ENCODE measurements around the gene SLC25A11.
"Not testable (repeated sequence)": the region's sequence is repeated elsewhere in the genome, so short reads cannot be mapped to it uniquely, and the experiment has no call there.

Gene SLC25A11

DNA sequence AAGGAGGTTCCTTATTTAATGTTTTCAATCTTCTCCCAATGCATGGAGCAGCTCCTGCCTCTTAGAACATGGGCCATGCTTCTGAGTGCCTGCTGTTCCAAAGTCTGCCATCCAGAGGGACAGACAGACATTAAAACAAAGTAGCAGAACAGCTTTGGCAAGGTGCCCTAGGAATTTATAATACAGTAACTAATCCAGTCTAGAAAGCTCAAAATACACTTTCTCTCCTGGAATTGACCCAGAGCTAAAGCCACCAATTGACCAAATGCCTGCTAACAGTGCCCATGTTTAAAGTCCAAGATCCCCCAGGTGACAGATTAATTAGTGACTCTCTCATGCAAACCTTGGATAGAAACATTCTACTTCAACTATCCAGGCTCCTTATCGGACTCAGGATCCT lies 25.9 kb downstream of the SLC25A11 start:
- no peak for DNase-seq

DNA sequence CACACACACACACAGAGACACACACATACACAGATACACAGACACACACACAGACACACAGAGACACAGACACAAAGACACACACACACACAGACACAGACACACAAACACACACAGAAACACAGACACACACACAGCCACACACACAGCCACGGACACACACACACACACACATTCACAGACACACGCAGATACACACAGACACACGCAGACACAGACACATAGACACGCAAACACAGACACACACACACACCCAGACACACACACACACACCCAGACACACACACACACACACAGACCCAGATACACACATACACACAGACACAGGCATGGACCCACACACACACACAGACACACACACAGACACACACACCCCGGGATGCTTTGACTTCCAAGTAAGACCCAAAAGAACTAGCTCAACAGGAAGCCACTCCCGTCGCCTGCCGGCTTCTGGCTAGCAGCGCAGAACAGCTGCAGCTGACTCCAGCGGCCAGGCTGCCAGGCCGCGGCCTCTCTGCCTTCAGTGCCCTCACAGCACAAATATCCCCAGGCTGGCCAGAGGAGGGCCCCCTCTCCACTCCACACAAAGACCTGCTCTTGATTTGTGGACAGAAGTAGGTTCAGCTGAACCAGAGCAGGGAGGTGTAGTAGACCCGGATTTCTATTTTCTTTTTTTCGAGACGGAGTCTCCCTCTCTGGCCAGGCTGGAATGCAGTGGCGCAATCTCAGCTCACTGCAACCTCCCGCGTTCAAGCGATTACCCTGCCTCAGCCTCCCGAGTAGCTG lies 30.9 kb downstream of the SLC25A11 start:
- peak; percentile 32 for DNase-seq

DNA sequence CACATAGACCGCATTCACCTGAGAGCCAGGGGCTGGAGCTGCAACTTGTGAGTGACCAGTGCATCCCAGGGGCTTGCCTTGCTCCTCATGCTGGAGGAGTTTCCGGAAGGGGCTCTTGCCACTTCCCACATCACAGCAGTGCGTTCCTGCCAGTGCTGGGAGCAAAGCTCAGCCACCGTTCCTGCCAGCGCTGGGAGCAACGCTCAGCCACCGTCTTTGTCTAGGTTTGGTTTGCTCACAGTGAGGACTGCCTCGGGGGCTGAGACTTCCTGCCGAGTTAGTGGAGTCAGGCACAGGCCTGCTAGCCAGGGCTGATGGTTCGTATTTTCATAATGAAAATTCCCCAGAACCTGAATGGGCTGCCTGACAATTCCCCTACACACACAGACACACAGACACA lies 31.5 kb downstream of the SLC25A11 start:
- no peak for DNase-seq

DNA sequence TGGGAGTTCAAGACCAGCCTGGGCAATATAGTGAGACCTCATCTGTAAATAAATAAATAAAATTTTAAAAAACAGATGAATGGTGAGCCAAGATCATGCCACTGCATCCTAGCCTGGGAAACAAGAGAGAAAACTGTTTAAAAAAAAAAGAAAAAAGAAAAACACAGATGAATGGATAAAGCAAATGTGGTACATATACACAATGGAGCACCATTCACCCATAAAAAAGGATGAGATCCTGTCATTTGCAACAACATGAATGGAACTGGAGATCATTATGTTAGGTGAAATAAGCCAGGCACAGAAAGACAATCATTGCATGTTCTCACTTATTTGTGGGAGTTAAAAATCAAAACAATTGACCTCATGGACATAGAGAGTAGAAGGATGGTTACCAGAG lies 33.2 kb downstream of the SLC25A11 start:
- not testable (repeated sequence) for DNase-seq

DNA sequence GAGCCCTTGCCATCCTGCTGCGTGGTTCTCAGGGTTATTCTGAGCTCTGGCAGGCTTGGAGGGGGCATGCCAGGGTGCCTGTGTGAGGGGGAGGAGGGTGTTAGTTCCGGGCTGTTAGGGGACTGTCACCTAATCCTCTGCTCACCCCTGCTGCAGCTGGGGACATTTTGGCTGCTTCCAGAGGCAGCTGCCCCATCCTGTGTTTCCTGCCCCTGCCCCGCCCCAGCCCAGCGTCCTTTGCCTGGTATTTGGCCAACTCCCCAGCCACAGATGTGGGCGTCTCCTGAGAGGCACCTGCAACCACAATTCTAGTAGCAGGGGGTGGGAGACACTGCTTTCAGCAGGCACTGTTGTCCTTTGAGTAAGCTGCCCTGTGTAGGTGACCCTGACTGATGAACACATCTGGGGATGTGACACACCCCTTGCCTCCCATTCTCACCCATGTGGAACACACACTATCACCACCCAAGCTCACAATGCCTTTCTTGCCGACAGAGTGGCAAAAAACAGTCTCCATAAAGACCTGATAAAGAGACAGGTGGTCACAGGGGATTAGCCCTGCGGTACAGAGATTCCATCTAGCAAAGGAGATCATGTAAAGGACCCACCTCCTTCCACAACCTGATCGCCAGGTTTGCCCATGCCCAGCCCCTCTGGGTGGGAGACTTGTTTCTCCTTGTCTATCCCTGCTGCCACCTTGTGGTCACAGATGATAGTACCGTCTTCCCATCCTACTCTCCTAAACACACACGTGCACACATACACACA lies 36.6 kb downstream of the SLC25A11 start, which contains the start of gene CHRNE:
Gene CHRNE, minus strand, starts transcription at position 48 of the 768 bp plus-strand sequence. Its CDS starts 35 bp downstream, at position 13.
- DNase-seq, result peak; percentile 81

DNA sequence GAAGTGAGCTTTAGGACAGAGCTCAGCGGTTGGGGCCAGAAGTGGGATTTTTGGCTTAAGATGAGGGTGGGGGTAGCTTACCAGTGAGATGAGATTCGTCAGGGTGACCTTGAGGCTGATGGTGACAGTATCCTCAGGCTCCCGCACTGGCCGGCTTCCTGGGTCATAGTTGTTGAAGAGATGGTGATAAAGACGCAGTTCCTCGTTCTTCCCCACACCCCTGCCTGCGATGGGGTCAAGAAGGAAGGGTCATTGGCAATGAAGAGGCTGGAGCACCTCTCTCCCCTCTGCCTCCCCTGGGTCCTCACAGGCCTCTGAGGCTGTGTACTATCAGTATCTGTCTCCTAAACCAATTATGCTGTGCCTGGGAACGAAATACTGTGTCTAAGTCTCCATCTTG lies 37.3 kb downstream of the SLC25A11 start:
- DNase-seq, result no peak

DNA sequence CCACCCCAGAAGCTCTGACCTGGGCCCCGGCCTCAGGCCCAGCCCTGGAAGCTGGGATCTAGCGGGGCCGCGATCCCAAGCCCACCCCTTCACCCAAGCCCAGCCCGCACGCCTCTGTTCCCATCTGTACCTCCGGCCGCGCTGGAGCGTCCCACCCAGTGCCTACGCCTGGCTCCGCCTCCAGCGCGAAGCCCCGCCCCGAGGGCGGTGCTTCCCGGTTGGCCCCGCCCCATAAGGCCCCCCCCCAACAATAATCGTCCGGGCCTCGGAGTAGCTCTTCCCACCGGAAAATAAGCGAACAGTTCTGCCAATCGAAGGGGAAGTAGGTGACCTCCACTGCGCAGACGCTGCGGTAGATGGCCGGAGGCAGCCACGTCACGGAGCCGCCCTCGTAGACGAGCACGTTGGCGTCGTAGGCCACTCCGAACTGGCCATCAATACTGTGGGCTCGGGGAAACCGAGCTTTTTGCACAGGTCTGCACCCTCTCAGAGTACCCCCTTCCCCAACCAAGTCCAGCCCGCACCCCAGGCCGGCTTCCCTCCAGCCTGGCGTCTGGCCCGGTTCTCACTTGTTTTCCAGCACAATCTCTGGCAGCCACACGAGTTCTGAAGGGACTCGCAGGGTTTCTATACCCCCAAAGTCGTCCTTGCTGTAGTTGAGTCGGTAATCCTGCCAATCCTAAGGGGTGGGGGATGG lies 38.0 kb downstream of the SLC25A11 start:
- no peak for DNase-seq

DNA sequence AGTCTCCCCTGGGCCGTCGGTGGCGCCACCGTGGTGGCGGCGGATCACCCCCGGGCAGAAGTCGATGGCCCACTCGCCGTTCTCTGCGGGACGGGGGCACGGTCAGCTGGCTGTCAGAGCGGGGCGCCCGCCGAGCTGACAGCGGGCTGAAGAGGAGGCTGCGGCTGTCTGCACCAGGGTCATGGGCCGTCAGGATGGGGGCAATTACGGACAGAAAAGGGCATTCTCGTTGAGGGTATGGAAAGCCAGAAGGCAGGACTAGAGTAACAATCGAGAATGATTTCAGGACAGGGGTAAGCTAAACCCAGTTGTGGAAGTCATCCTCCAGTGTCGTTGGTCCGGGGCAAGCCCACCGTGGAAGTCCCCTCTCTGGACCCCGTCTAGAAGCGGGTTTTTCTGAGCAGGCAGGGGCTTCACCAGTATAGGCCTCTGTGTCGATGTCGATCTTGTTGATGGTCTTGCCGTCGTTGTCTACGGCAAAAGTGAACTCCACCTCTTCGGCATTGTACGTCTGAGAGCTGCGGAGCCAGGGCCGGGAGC lies 38.7 kb downstream of the SLC25A11 start:
- DNase-seq, result no peak

DNA sequence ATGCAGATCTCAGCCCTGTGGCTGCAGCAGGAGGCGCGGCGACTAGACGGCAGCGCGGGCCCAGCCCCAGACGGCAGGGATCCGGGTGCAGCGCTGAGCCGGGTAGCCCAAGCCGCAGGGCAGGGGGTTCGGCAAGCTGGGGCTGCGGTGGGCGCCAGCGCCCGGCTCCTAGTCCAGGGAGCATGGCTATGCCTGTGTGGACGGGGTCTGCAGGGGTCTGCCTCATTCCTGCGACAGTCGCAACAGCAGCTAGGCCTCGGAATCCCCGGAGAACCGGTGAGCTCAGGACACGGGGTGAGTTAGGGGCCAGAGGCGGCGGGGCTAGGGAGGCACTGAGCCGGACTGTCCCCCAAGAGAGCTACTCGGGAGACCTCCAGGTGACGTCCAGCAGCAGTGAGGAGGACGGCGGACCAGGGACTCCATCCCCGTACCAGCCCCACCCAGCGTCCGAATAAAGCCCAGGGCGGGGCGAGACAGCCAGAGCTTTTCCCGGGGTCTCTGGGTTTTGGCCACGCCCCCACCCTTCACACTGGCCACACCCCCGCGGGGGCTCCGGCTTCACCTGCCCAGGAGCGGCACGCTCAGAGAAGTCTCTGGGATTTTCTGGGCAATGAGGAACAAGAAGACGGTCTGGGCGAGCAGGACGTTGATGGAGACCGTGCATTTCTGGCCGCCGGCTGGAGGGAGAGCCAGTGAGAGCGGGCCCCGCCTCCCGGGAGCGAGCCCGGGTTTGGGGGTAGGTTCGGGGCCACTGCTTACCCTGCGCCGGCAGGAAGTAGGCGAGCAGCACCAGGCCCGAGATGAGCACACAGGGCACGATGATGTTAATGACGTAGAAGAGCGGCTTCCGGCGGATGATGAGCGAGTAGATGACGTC lies 39.4 kb downstream of the SLC25A11 start:
- DNase-seq, result no peak

DNA sequence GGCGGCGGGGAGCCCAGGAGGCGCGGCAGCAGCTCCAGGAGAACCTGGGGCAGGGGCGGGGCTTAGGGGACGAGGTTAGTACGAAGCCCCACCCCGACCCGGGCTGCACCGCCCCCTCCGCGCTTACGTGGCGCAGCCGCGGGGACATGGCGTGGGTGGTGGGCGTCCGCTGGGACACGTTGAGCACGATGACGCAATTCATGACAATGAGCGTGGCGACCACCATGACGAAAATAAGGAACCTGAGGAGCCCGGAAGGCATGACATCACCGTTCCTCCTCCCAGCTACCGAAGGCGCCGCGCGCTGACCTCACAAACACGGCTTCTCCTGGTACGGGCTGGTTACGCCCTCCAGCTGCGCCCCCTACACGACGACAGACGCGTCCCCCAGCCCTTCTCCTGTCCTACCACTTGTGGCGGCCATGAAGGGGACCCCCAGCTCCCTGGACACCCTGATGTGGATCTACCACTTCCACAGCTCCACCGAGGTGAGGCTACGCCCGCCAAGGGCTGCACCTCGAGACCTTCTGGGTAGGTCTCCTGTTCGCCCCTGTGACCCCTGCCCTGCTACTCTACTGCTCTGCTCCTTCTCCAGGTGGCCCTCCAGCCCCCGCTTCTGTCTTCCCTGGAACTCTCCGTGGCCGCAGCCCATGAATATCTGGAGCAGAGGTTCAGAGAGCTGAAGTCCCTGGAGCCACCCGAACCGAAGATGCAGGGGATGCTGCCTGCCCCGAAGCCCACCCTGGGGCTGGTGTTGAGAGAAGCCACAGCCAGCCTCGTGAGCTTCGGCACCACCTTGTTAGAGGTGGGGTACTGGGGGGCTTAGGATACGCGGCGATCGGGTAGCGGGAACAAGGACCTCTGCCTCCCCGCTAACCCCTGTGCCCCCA lies 40.3 kb downstream of the SLC25A11 start, which contains the start of gene C17orf107:
Gene C17orf107, plus strand, starts transcription at position 196 of the 890 bp plus-strand sequence. Its CDS starts 227 bp downstream, at position 423.
- DNase-seq, result no peak

DNA sequence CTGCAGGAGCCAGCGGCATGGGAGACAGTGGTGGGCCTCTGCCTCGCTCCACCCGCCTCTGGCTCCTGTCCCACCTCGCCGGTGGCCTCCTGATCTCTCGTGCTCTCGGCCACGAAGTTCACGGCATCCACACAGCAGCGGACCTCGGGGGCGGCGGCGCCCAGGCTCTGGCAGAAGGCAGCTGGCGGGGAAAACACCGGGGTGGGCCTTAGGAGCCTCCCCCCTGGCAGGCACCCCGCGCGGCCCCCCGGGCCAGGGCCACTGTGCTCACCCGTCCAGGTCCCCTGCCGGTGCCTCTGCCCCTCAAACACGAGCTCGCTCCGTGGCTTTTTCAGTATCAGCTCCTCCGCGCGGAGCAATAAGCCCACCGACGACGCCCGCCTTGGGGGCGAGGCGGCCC lies 40.9 kb downstream of the SLC25A11 start:
- DNase-seq, result no peak

DNA sequence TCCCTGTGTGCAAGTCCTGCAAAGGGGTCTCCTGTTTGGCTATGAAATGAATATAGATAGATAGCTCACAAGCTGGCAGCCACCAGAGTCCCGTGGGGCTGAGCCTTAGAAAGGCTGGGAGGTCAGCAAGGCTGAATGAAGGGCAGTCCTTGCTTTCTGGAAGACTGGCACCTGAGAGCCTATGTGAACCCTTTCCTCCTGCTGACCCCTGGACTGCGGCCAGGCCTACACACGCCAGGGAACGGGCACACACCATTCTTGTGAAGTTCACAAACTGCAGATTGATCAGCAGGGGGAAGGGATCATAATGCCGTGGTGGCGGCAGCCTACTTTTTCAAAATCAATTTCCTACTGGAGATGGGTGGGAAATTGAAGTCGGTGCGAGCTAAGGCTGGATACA lies 41.5 kb downstream of the SLC25A11 start:
- DNase-seq, result no peak

DNA sequence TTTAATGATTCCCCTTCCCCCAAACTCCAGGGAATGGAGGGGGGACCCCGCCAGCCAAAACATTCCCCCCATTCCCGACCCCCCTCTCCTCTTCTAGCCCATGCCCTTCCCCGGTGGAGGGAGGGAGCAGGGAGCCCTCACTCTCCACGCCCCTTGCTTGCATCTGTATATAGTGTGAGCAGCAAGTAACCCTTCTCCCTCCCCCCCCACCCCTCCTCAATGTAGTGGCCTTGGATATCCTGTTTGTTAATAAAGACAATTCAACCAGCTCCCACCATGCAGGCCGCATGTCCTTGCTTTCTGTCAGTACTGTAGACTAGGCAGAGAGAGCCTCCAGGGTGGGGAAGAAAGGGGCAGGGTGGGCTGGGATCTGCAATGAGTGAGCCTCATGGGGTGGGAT lies 42.1 kb downstream of the SLC25A11 start:
- no peak for DNase-seq

DNA sequence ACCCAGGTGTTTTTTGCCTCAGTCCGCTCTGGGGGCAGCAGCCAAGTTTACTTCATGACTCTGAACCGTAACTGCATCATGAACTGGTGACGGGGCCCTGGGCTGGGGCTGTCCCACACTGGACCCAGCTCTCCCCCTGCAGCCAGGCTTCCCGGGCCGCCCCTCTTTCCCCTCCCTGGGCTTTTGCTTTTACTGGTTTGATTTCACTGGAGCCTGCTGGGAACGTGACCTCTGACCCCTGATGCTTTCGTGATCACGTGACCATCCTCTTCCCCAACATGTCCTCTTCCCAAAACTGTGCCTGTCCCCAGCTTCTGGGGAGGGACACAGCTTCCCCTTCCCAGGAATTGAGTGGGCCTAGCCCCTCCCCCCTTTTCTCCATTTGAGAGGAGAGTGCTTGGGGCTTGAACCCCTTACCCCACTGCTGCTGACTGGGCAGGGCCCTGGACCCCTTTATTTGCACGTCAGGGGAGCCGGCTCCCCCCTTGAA lies 42.6 kb downstream of the SLC25A11 start:
- no peak for DNase-seq

DNA sequence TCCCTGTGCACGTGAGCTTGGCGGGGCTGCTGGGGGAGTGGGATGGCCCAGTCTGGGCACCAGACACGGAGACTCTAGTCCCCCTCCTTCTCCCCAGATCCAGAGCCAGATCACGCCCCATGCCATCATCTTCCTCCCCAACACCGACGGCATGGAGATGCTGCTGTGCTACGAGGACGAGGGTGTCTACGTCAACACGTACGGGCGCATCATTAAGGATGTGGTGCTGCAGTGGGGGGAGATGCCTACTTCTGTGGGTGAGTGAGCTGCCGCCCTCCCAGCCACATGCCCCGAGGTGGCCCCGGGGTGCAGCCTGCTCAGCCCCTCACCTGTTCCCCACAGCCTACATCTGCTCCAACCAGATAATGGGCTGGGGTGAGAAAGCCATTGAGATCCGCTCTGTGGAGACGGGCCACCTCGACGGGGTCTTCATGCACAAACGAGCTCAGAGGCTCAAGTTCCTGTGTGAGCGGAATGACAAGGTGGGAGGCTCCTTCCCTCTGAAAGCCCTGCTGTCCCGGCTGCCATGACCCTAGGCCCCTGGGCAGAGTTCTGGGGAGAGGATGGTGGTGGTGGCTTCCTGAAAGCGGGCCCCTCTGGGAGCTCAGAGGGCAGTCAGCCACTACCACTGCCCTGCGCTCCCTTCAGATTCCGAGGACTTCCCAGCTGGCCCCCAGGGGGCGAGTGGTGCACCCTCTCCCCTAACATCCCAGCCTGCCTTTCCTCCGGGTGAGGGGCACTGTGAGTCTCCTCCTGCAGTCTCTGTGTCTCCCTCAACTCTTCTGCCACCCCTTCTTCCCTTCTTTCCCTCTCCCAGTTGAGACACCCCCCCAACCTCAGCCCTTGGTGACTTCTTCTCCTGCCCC lies 43.3 kb downstream of the SLC25A11 start:
- no peak for DNase-seq

DNA sequence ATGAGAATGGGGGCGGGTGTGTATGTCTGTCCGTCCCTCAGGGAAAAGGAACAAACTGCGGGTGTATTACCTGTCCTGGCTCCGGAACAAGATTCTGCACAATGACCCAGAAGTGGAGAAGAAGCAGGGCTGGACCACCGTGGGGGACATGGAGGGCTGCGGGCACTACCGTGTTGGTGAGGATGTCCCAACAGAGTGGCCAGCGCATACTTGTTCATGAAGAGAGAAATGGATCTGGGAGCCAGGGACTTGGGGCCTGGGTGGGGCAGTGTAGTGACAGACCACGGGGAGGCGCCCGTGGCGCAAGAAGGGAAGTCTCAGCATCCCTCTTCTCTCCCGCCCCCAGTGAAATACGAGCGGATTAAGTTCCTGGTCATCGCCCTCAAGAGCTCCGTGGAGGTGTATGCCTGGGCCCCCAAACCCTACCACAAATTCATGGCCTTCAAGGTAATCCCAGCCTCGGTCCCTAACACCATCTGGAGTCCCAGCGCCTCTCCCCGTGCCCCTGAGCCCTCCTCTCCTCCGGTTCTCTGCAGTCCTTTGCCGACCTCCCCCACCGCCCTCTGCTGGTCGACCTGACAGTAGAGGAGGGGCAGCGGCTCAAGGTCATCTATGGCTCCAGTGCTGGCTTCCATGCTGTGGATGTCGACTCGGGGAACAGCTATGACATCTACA lies 44.1 kb downstream of the SLC25A11 start:
- no peak for DNase-seq

DNA sequence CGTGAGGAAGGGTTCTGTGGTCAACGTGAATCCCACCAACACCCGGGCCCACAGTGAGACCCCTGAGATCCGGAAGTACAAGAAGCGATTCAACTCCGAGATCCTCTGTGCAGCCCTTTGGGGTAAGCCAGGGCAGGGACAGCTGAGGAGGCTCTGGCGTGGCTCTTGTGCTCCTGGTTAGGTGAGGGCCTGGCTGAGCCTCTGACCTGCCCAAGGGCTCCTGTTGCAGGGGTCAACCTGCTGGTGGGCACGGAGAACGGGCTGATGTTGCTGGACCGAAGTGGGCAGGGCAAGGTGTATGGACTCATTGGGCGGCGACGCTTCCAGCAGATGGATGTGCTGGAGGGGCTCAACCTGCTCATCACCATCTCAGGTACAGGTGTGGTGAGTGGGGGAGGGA lies 44.7 kb downstream of the SLC25A11 start:
- DNase-seq, result no peak

DNA sequence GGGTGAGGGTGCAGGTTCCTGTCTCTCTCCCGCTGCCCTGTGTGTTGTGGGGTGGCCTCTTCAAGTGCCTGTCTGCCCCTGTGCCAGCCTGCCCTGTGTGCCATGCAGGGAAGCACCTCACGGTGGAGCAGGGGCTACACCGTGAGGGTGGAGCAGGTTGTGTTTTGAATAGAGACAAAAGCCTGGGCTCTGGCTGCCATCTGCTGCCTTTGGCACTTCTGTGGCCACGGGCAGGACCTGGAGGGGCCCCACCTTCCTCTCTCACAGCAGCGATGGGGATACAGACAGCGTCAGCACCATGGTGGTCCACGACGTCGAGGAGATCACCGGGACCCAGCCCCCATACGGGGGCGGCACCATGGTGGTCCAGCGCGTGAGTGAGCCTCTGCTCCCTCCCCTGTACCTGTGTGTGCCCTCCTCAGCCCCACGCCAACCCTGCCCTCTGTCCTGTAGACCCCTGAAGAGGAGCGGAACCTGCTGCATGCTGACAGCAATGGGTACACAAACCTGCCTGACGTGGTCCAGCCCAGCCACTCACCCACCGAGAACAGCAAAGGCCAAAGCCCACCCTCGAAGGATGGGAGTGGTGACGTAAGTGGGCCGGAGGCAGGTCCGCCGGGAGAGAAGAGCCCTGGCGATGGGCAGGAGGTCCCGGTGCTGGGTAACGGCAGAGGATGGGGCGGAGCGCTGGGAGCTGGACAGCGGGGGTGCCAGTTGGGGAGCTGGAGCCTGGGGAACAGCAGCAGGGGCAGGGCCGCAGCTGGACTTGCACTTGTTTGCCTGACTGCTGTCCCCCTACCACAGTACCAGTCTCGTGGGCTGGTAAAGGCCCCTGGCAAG lies 45.9 kb downstream of the SLC25A11 start:
- no peak for DNase-seq
